ENCODE measurements around the gene BACE1-AS. TPM values are rescaled to one million over a fixed set of nuclear protein-coding genes. Genes with fewer than 3 reads are reported as not detected.

The BACE1-AS gene
- total and polyA plus RNA-seq, 12 donors = 4.0 to 35.1 (median 7.5) TPM

- DNase-seq = no peak
- intact Hi-C loops (cut with DNase I) = no loop called here
Measured at GRCh38 chr11:117282956-117283355, 8.2 kb upstream of the BACE1-AS start.

GRCh38 chr11:117284053-117284452 lies 7.1 kb upstream of the BACE1-AS start:
- intact Hi-C loops (cut with DNase I) = no loop called here
- no peak overlapping the region for H3K27ac ChIP-seq
- H3K4me1 ChIP-seq (replicated peaks in 1 of 2) = no peaks in the 10 kb centered on the region
- no peak overlapping the region for H3K4me3 ChIP-seq
- no peaks in the 10 kb centered on the region for H3K9me3 ChIP-seq (replicated peaks in 1 of 3)
- WGBS, 4 donors = 96 to 100% (median 98%) methylated on average over 2 of the region's 2 CpGs
- no peaks in the 10 kb centered on the region for H3K27me3 ChIP-seq
- peaks cover 0 to 51% of the 10 kb centered on the region in 2 donors for H3K36me3 ChIP-seq (replicated peaks in 1 of 2)
- no peak for DNase-seq
- TF ChIP-seq POLR2A (IDR thresholded peaks at IDR 0.05) = no peak
- TF ChIP-seq CTCF (IDR thresholded peaks at IDR 0.05) = no peak

More at GRCh38 chr11:117282956-117283355, 8.2 kb upstream of the BACE1-AS start:
- H3K36me3 ChIP-seq (replicated peaks in 1 of 2) = peaks cover 0 to 46% of the 10 kb centered on the region in 2 donors
- H3K27me3 ChIP-seq = no peaks in the 10 kb centered on the region
- 84 to 93% (median 88%) methylated on average over 3 of the region's 3 CpGs for WGBS, 4 donors
- H3K9me3 ChIP-seq (replicated peaks in 1 of 3) = no peaks in the 10 kb centered on the region
- H3K27ac ChIP-seq = no peak overlapping the region
- H3K4me3 ChIP-seq = no peak overlapping the region
- H3K4me1 ChIP-seq (replicated peaks in 1 of 2) = no peaks in the 10 kb centered on the region
- TF ChIP-seq POLR2A (IDR thresholded peaks at IDR 0.05) (no peak), CTCF (IDR thresholded peaks at IDR 0.05) (no peak)

- Histone ChIP-seq H3K27ac (no peak overlapping the region), H3K27me3 (no peaks in the 10 kb centered on the region), H3K4me3 (no peak overlapping the region), H3K4me1 (replicated peaks in 1 of 2) (no peaks in the 10 kb centered on the region), H3K9me3 (replicated peaks in 1 of 3) (no peaks in the 10 kb centered on the region), H3K36me3 (replicated peaks in 1 of 2) (peaks cover 0 to 67% of the 10 kb centered on the region in 2 donors)
- intact Hi-C loops (cut with DNase I) = no loop called here
- DNase-seq = no peak
- 76 to 81% (median 79%) methylated on average over 2 of the region's 2 CpGs for WGBS, 4 donors
- no peak for TF ChIP-seq CTCF (IDR thresholded peaks at IDR 0.05)
- no peak for TF ChIP-seq POLR2A (IDR thresholded peaks at IDR 0.05)
Measured at GRCh38 chr11:117286588-117286987, 4.6 kb upstream of the BACE1-AS start.

- H3K36me3 ChIP-seq (replicated peaks in 1 of 2) = peaks cover 0 to 59% of the 10 kb centered on the region in 2 donors
- H3K4me1 ChIP-seq (replicated peaks in 1 of 2) = no peaks in the 10 kb centered on the region
- no peak overlapping the region for H3K4me3 ChIP-seq
- intact Hi-C loops (cut with DNase I) = no loop called here
- DNase-seq = no peak
- no peaks in the 10 kb centered on the region for H3K9me3 ChIP-seq (replicated peaks in 1 of 3)
- TF ChIP-seq POLR2A (IDR thresholded peaks at IDR 0.05) = no peak
- no peak for TF ChIP-seq CTCF (IDR thresholded peaks at IDR 0.05)
- no peak overlapping the region for H3K27ac ChIP-seq
- H3K27me3 ChIP-seq = no peaks in the 10 kb centered on the region
- WGBS, 4 donors = 89 to 96% (median 91%) methylated on average over 3 of the region's 3 CpGs
Measured at GRCh38 chr11:117287668-117288067, 3.5 kb upstream of the BACE1-AS start.

All from adrenal gland (tissue), 12 donors.